ENCODE results near the gene ABLIM1.

DNA sequence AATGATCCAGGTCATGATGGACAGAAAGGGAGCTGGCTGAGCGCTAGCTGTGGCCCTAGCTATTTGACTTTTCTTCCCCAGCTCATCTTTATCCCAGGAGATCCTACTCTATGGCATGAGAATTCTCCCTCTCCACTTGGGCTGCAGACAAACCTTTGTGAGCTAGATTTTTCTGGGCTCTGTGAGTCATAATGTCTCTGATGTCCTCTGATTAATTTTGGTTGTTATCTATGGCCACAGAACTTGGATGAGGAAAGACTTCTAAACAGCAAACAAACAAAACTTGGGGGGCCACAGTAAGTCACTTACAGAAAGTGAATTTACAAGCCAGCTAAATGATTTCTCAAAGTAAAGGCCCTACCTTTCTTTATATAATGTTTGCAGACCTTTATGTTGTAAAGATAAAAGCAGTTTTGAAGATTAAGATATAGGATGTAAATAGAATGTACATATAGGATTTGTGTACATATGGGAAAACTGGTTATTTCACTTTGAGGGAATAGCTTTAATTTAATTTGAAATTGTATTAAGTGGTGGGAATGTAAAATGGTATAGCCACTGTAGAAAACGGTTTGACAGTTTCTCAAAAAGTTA, 10.4 kb downstream of the ABLIM1 start:
- TF ChIP-seq GATA2 (IDR thresholded peaks at IDR 0.05; ENCODE audit: low read depth, low read length) (no peak), GATA3 (IDR thresholded peaks at IDR 0.05; ENCODE audit: low read depth, low read length) (no peak)
